ENCODE data around the gene ZBTB16.

ZBTB16 gene

DNA sequence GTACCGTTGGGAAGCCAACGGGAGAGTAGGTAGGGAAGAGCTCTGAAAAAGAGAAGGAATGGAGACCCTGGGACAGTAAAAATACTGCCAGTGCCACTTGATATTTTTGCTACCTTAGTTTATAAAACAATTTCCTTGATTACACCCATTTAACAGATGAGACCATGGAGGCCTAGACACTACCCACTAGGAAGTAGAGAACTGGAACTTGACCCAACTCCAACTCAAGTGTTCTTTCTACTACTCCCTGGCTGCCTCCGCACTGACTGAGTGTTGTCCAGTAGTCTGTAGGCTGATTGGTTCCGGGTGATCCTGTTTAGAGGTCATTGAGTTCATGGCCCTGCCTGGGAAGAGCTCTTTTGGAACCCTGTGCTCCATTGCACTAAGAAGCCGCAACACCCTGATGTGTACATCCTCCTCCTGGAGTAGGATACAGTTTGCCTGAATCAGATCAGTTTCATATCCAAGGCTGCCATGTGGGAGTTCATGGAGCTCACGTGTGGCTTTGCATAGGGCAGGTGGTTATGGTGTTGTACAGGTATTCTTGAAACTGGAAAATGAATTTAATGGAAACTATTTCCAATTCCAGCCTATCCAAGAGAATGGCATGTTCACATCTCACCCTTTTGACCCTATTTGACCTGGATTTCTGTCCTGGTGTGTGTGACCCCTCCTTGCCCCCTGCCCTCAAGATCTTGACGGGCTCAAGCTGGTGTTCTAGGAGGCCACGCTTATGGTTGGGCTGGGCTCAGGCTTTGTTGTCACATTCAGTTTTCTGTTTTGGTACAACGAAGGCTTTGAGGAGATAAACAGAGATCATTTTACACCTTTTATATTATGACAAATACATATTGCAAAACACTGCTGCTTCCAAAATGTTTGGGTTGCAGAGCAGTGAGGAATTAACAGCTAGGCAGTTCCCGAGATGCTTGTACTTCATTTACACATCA, 134.5 kb downstream of the ZBTB16 start:
- DNase-seq = no peak

GRCh38 chr11:114194702-114195101, 135.2 kb downstream of the ZBTB16 start:
- no peak for DNase-seq

- no peak for DNase-seq
Measured at GRCh38 chr11:114195151-114195550, 135.6 kb downstream of the ZBTB16 start.

DNA sequence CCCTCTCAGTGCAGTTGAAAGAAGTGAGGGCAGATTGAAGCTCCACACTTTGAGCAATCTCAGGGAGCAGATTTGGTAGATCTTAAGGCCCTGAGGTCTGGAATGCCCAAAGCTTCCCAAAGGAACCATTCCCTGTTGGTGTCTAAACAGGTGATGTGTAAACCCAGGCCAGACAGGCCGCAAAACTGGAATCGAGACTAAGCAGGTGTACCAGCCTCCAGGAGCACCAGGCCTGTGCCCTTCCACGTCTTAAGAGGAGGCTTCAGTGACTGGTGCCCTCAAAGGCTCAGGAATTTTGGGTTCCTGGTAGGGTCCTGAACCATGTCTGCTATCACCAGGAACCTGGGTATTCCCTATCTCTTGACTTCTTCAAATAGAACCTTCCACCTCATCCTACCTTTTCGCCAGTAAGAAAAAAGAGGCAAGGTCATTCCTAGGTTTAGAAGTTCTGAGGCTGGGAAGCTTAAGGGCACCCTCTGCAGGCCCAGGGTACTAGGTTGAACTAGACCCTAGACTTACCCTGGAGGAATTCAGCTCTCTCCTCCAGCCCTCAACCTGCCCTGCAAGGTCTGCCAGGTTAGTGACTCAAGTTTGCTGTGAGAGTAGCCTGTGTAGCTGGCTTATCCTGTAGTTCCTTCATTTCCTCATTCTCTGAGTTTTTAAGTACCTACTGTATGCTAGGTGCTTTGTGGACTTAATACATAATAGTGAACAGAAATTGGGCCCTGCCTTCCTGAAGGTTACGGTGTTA, 136.6 kb downstream of the ZBTB16 start:
- no peak for DNase-seq

DNA sequence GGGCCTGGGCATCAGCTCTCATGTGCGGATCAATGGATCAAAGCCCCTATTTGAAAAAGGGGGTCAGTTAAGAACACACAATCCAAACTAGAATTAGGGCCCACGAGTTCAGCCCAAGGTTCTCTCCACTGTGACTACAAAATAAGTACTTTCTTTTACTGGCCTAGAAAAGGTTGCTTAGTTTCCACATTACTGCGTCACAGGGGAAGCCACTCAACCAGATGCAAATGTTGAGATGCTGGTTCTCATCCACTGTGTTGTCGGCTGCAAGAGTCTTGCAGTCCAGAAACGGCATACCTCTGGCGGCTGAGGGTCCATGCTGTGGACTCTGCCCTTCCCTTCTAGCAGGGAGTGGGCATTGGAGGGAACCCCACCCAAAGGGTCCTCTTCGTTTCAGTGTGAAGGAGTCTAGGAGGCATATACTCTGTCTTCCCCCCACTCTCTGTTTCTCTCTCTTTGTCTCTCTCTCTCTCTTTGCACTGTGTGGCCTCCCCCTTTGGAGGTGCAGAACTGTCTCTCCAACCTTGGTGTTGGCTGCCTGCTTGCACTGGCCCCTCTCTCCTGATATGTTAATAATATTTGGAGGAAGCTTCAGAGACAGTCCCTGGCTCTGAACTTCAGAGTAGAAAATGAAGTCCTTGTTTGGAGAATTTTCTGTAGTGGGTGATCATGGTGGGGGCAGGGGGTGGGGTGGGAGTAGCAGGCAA, 137.6 kb downstream of the ZBTB16 start:
- no peak for DNase-seq

DNA sequence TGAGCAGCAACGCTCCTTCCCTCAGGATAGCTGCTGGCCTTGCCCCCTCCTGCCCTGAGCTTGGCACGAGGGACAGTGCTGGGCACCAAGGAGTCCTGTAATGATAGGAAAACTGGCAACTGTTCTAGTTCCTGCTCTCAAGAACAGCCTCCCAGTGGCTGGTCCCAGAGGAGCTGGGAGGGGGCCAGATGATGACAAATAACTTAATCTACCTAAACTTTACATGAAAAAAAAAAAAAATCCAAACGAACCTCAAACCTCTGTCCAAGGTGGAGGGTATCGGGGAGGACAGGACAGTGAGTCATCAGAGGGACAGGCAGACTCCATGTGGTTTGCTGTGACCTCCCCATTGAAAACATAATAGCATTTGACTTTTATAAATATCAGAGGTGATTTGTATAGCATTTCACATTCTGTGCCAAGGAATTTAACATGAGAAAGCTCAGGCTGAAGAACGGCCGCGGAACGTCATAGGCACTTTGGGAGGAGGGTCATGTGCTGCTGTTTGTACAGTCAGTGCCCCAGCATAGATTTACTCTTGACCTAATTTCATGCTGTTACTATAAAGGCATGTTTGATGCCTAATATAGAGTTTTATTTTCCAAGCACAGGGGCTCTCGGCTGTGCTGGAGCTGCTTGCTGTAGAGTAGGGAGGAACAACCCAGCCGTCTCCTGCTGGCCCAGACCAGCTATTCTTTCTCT, 138.4 kb downstream of the ZBTB16 start:
- DNase-seq = no peak

DNA sequence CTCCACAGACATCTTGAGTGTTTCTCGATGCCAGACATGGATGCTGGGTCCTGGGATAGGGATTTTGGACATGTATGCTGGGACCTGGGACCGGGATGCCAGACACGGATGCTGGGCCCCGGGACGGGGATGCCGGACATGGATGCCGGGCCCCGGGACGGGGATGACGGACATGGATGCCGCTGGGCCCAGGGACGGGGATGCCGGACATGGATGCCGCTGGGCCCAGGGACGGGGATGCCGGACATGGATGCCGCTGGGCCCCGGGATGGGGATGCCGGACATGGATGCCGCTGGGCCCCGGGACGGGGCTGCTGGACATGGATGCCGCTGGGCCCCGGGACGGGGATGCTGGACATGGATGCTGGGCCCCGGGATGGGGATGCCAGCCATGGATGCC, 139.5 kb downstream of the ZBTB16 start:
- no peak for DNase-seq

DNA sequence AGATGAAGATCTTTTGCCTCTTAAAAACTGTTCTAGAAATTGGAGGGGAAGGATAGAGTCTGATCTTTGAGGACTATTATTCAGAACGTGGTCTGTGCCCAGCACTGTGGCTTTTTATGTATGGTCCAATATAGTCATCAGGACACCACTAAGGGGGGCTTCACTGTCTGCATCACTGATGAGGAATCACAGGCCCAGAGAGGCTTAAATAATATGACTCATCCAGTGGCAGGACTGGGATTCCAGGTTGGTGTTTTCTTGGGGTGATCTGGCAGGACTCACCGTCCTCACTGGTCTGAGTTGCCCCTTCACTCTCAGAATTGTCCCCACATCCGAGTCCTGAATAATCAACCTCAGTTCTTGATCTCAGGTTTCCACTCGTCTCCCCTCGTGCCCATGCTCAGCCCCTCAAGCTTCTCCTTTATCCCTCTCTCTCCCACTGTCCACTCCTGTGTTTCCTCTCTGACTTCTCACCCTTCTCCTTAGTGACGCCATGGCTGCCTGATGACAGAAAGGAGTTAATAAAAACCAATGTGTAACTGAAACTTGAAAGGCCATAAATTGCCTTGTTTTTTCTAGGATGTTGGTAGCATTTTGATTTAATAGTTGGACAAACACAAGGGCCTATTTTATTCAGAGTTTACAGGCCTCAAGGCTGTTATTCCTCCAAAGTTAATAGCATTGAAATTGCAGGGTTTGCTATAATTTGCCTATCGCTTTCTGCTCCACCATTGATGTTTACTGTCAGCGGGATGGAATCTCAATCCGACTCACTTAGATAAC, 141.0 kb downstream of the ZBTB16 start:
- DNase-seq = no peak

- no peak for DNase-seq
Measured at GRCh38 chr11:114201219-114201618, 141.7 kb downstream of the ZBTB16 start.

GRCh38 chr11:114202011-114202609, 142.6 kb downstream of the ZBTB16 start:
- no peak for DNase-seq

DNA sequence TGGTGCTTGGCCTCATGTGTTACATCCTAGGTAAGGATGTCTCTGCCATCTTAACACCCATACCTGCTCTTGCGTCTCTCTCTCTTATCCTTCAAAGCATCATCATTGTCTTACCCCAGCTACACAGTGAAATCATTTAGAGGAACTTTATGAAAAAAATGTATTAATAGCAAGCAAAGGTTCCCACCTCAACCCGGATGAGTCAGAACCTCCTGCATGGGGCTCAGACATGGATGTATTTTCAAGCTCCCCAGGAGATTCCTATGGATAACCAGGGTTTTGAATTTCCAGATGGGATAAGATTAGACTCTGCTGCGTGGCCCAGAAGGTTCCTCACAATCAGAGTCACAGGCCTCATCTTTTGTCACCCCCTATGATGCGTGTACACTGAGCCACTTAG, 147.6 kb downstream of the ZBTB16 start:
- no peak for DNase-seq

- no peak for DNase-seq
Measured at GRCh38 chr11:114208377-114208776, 148.9 kb downstream of the ZBTB16 start.

GRCh38 chr11:114209343-114209742, 149.8 kb downstream of the ZBTB16 start:
- DNase-seq = no peak

DNA sequence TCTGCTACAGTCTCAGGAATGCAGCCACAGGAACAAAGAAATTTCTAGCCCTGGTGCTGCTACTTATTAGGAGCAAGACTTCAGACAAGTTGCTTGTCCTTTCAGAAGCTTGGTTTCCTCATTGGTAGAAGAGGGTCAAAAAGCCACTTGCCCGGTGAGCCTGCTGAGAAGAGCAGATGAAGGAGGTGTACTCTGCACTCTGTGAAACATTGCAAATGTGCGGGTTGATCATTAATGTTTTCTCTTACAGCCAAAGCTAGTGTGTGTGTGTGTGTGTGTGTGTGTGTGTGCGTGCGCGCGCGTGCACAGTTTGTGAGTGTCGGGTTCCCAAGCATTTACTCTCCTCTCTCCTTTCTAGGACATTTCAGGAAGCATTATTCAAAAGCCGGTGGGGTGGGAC, 150.4 kb downstream of the ZBTB16 start:
- peak; percentile 26 for DNase-seq

- DNase-seq = no peak
Measured at GRCh38 chr11:114211444-114212121, 152.1 kb downstream of the ZBTB16 start.

- DNase-seq = no peak
Measured at GRCh38 chr11:114213622-114214021, 154.1 kb downstream of the ZBTB16 start.

GRCh38 chr11:114215428-114215827, 155.9 kb downstream of the ZBTB16 start:
- DNase-seq = no peak

DNA sequence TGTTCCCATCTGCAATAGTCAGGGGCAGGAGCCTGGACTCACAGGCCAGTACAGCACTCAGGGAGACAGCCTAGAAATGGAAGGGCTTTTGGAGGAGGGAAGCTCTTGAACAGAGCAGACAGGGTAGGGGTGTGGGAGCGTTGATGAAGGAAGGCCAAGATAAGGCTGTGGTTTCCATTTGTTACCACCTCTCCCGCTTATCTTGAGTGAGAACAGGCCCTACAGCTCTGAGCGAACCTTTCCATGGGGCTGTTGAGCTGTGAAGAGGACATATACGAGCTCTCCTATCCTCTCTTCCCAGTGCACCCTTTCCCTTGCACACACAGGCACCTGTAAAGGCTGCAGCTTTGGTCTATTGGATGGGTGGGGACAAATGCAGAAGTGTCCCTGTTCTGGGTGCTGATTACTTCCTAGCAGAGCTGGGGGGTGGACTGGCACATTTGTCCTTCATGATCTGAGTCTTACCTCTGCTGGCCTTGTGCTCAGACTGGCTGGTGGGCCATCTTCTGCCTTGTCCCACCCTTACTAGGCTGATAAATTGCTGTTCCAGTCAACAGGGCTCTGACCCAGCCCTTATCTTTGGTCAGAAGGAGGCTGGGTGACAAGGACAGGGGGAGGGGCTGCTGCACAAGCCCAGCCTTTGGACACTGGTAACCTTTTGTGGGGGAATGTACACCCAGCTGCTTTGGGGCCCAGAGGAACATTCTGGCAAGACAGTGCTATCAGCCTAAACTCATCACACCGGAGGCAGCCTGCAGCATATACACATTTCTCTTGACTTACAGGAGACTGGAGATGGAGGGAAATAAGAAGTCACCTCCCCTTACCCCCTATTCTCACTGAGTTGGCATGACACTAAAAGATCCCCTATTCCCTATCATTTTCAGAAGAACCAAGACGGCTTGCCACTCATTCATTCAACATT, 156.6 kb downstream of the ZBTB16 start:
- no peak for DNase-seq

GRCh38 chr11:114216796-114217180, 157.3 kb downstream of the ZBTB16 start:
- no peak for DNase-seq

DNA sequence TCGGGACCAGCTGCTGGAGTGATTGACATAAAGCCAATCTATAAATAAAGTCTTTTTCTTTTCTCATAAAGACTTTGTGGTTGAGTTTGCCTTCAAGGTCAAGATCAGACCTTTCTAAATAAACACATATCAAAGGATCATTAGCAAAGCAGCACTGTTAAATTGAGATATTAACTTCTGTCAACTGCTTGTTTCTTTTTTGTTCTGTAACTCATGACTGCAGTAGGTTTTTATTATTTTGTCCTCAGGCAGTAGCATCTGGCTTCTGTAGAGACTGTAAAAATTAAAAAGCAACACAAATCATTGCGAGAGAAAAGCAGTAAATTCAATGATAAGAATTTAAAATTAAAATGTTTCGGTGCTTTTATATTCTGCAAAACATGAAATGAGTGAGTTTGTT, 159.0 kb downstream of the ZBTB16 start:
- DNase-seq = no peak

Data from kidney glomerular epithelial cell (primary cell).